Measurements from ENCODE around the gene EPS8.

Gene EPS8

DNA sequence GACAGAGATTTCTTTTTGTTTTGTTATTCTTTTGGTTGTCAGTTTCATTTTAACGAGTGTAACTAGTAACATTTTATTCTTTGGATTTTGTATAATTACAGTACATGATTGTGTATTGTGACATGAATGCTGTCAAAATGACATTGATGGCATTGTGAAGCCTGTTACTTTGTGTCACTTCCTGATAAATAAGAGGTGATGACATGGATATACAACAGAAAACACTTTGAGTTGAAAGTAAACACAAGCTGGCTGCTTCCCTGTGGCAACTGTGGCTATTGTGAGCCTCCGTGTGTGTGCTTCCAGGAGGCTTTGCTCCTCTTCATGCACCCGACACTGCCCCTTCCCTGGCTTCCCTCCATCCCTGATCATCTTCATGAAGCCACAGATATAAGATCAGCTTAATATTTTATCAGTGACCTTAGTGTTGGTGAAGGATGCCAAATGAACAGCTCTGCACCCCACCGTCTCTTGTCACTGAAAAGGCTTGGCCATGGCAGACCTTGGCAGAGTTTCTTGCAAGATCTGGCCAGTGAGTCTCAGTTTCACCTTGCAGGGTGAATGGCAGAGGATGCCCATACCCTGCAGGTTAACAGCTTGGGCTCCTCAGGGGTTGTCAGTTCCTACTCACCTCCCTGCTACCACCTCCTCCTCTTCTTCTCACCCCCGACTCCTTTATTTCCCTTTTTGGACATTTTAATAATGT is 191.9 kb downstream of the EPS8 start:
- peak; percentile 96 for DNase-seq

GRCh38 chr12:15596174-15596573 is 193.0 kb downstream of the EPS8 start:
- no peak for DNase-seq

DNA sequence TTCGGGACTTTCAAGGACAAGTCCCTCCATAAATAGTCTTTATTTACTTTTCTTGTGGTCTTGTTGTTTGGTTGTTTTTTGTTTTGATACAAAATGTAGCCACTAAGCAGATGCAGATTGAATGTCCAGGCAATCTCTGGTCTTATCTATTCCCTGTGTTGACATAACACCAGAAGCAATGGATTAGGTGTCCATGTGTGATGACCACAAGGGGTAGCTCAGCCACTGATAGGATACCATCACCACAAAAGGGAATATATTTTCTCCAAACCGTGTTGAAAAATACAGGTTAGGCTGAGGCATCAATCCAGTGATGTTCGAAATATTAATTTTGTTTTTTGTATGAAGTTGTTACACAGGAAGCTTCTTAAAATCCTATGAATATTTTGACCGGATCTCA is 196.3 kb downstream of the EPS8 start:
- DNase-seq = peak; percentile 36

GRCh38 chr12:15591811-15592210 is 197.4 kb downstream of the EPS8 start:
- no peak for DNase-seq

GRCh38 chr12:15590180-15590826 is 198.9 kb downstream of the EPS8 start:
- peak; percentile 90 for DNase-seq

- no peak for DNase-seq
These were observed 199.7 kb downstream of the EPS8 start for GRCh38 chr12:15589328-15590032.

GRCh38 chr12:15584366-15585041 is 204.7 kb downstream of the EPS8 start:
- DNase-seq = peak; percentile 80

- DNase-seq = no peak
These were observed 205.4 kb downstream of the EPS8 start for GRCh38 chr12:15583804-15584203.

DNA sequence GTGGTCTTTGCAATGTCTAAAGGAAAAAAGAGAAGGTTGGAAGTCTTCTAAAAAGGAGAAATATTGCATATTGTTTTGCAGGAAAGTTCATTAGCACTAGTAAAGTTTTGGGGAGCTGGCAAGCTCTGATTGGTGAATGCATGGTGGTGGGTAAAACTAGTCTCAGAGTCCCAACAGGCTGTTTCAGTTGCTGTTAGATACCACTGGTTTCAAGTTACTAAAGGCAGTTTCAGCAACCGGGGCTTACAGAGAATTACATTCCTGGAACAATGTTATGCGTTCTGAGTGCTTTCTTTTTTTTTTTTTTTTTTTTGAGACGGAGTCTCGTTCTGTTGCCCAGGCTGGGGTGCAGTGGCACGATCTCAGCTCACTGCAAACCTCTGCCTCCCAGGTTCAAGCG is 208.2 kb downstream of the EPS8 start:
- no peak for DNase-seq

DNA sequence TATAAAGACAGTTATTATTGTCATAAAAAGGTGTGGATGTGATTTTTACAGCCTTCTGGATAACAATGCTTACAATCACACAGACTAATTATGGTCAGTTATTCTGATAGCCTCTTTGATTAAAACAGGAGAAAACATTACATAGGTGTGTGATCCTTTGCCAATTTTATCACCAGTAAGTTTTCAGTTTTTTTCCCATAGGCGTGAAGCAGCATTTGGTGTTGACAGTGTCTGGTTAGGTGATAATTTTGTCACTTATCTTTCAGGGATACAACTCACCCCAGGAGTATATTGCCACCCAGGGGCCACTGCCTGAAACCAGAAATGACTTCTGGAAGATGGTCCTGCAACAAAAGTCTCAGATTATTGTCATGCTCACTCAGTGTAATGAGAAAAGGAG is 208.8 kb downstream of the EPS8 start:
- DNase-seq = peak; percentile 23

- DNase-seq = no peak
These were observed 213.3 kb downstream of the EPS8 start for GRCh38 chr12:15575671-15576541.

DNA sequence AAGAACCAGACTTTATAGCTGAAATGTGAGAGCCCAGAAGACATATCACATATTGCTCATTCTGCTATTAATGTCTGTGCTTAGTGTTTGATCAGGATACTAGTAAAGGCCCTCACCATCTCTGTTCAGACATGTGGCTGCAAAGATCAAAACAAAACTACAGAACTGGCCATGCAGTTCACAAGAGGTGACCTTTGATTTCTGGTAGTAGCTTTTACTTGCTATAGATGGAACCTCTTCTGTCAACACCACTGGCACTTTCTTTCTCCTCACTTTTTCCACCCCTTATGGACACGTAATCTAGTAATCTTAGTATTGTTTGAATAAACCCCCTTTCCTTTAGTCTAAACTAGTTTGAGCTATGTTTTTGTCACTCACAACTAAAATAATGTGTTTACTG is 214.8 kb downstream of the EPS8 start:
- no peak for DNase-seq

All from DMS53 (cell line).